Stimulated activated CD4-positive, alpha-beta T cell treated with anti-CD3 and anti-CD28 coated beads, Interleukin-12 subunit alpha, Interleukin-12 subunit beta, amount 100 ng/mL, for 24 hours (primary cell): Measurements from ENCODE around the gene PGD.

Experiments used
- DNase-seq, 2 experiments: peaks; one replicate each; pipeline ENCODE4 v3.0.0-alpha.2; 2020; ENCODE audit warnings: low read depth in 2 of 2

PGD gene

DNA sequence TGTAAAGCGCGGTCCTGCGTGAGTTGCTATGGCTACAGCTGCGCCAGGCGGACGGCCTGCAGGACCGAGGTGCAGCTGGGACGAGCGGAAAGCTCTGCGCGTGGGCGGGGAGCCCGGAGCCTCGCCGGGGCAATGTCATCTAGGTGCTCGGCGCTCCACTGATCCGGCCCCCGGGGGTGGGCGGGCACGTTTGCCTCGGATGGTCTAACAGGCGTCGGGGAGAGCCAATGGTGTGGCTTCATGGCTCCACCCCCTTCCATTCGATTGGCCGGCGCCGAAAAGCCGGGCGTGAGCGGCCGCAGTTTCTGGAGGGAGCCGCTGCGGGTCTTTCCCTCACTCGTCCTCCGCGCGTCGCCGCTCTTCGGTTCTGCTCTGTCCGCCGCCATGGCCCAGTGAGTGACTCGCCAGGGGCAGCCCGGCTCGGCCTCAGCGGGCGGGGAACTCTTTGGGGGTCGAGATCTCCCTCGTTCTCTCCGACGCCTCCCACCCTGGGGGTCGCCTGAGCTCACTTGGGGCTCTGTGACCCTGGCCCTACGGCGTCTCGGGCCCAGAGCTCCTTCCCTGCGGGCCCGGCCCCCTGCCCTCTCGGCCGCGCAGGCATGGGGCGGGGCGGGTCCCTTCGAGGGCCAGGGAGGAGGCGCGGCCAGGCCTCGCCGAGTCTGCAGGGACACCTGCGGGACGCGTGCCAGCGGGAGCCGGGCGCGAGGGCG, at the start of gene PGD:
PGD (plus strand) TSS at position 331 of the 710 bp plus-strand sequence; CDS start at position 385, 54 bp downstream.
- DNase-seq: peak; percentile 95 to 98

DNA sequence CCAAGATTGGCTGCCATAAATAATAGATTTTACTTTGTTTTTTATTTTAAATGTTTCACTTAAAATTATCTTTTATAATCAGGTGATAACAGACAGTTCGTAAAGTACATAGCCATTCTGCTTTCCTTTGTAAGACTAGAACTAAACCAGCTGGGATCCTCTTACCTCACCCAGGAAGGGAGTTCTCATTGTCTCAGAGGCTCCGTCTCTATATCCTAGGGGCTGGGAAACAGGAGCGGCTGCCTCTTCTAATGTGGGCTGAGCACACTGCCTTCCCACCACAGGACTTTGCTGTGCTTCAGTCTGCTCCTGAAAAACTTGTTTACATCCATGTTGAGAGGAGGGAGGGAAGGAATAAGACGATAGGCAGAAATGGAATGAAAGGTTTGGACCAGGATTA, 45.6 kb upstream of the PGD start:
- DNase-seq: no peak

DNA sequence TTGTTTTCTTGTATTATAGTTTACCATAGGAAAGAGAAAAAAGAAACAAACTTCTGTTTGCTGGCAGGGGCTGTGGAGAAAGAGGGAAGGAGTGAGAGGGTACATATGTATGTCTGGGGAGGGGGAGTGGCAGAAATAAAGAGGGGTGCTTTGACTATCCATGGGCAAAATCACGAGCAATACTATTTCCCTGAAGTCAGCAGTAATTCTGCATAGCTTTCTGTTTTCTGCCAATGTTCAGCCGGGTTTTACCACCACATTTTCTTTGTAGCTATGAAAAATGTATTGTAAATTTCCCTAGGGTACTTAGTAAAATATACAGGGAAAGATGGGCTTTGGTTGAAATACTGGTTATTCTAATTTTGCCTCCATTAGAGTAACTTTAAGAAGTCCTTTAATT, 45.2 kb upstream of the PGD start:
- no peak for DNase-seq

DNA sequence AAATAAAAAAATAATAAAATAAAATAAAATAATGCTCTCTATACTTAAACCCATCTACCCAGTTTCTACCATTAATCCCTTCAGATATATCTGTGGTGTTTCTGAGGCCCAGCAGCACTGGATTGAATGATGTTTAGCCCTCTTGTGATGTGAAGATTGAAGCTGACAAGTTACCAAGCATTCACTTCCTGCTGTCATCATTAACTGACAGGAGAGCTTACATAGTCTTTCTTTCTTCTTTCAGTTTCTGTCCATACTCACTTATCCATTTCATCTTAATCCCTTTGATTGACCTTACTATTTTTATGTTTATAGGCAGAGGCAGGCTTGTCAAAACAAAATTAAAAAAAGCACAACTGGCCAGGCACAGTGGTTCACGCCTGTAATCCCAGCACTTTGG, 38.8 kb upstream of the PGD start:
- DNase-seq: no peak

DNA sequence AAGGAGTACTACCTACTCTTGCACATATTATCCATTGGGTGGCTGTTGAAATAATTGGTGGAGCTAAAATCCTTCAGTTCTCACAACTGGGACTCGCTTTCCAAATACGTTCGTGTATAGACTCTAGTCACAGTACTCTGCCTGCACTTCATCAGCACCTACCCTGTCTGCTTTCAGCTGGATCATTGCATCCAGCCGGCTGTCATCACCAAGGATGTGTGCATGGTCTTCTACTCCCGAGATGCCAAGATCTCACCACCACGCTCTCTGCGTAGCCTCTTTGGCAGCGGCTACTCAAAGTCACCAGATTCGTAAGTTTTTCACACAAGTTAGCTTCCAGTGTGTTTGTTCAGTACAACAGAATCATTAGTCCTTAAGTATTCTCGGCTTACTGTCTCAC, 37.3 kb upstream of the PGD start:
- no peak for DNase-seq

DNA sequence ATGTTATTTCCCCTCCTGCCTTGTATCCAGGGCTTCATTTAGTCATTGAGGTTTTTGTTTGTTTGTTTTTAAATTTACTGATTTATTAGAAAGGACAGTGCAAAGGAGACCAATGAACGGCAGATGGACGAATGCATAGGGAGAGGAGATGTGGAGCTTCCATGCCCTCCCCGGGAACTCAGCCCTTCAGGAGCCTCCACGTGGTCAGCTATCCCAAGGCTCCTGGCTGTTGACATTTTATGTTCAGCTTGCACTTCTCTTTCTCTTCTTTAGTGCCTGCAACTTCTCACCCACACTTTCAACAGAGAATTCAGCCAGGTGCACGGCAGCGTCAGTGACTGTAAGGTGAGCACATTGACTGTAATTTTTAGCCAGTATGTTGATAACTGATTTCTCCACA, 30.7 kb upstream of the PGD start:
- no peak for DNase-seq

DNA sequence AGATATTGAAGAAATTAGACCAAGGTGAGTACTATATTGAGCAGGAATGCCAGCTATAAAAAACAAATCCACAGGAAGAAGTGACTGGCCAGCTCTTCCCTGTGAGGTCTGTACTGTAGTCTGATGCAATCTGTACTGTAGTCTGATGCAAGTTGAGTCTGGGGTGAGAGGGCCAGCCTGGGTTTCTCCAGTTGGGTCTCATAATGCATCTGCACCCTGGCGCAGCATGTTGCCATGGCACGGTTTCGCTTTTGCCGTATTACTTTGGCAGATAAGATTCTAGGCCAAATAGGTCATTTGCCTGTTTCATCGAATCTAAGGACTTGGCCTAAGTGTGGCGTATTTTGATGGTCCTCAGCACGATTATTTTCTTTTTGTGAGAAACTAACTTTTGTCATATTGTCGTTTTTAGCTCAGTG, 24.4 kb upstream of the PGD start:
- no peak for DNase-seq

DNA sequence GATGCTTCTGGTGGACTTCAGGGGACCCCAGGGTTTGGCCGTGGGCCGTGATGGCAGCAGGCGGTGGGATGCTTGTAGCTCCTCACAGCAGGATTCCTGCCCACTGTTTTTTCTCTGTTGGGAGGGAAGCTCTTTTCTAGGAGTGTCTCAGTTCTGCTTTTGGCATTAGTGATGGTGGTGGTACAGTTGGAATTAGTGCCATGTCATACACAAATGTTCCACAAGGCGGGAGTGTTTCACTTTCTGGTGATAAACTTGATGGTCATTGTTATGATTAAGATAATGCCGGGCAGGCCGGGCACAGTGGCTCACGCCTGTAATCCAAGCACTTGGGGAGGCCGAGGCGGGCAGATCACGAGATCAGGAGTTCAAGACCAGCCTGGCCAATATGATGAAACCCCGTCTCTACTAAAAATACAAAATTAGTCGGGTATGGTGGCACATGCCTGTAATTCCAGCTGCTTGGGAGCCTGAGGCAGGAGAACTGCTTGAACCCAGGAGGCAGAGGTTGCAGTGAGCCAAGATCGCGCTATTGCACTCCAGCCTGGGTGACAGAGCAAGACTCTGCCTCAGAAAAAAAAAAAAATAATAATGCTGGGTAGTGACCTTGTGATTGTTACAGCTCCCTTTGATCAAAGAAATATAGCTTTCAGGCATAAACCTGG, 21.4 kb upstream of the PGD start:
- DNase-seq: peak in 1 of 2 experiments; percentile 23

DNA sequence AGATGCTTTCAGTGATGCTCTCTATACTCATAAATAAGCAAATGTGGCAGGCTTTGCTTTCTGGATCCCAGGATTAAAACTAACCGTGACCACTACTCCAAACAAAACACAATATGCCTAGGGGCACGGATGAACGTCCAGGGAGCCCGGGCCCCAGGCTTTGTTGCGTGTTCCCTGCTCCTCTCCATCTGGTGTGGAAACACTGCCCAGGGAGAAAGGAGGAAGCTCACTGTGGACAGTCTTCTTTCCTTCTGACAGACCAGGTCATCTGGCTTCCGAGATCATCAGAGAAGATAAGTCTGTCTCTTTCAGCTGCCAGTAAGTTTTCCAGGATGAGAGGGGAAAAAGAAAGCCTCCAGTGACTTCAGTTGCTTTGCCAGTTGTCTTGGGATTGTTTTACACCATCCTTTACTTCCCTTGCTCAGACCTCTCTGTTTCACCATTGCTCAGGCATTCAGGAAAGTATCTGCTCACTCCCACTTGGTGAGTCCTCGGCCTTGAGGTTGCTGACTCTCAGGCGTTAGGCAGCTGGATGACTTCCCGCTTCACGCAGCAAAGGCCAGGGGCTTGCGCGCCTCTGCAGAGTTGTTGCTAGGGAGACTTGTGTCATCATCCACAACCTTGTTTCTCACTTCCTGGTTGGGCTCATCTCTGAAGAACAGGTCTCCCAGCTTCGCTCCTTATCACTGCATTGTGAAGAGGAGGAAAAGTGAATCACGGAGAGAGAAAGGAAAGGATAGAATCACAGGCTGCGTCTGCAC, 20.6 kb upstream of the PGD start:
- DNase-seq: no peak

DNA sequence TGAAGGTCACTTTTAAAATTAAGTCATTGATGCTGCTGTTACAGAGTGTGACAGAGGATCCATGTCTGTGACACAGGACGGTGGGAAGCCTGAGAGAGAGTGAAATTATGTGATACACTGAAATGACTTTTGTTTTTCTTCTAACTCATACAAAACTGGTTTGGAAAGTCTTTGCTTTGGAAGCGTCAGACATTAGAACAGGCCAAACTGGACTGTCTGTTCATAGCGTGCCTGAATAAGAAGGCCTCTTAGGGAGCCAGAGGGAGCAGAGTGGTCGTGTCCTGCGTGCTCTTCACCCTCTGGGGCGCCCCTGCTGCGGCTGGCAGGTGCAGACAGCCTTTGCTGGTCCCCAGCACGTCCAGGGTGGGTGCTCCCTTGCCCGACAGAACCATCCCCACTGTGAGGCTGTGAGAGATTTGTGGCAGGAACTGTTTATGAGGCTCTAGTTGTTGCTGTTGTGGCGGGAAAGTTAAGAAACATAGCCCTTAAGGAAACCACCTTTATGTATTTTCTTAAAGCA, 19.7 kb upstream of the PGD start:
- no peak for DNase-seq

DNA sequence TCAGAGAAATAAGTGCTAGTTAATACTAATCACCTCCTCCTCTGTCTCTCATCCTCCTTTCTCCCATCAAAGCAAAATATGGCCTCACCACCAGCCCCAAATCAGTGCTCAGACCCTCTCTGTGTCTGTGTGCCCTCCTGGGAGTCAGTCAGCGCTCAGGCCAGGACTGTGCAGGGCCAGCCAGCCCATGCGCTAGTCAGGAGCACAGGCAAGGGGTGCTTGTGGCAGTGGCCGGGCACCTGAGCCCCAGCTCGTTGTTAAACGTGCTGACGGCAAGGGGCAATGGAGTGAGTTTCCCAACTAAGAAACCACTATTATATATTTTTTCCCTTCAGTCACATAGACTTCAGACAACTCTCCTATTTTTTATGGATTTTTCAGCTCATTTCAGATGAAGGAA, 19.2 kb upstream of the PGD start:
- no peak for DNase-seq

DNA sequence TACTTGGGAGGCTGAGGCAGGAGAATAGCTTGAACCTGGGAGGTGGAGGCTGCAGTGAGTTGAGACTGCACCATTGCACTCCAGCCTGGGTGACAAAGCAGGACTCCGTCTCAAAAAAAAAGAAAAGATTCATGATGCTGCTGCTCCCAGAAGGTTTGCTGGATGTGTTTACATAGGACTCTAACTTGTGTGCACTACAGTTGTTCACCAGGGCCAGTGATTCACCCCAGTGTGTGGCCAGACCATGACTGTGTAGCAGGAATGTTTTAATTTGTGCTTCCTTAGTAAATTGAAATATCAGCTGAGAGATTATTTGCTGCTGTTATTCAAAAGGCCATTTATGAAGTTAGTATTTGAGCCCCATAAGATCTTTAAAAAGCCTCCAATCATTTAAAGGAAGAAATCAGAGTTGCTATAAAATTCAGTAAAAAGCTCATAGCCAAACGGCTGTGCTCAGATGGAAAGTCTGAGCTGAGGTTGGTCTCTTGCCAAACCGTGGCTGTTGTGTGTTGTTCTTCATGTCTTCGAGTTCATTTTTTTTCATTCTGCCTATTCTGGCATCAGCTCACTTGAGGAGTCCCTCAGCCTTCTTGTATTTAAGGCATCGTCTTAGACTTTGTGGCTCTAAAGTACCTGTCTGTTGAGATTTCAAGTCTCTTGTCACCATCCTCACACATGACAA, 18.1 kb upstream of the PGD start:
- DNase-seq: no peak

DNA sequence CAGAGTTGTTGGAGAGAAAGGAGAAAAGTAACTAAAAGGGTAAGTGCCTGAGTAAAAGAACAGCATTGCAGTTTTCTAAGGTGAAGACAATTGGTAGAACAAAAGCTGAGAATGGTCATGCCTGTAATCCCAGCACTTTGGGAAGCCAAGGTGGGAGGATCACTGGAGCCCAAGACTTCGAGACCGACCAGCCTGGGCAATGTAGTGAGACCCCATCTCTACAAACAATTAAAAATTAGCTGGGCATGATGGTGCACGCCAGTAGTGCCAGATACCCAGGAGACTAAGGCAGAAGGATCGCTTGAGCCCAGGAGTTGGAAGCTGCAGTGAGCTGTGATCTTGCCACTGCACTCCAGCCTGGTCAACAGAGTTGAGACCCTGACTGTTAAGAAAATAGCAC, 15.2 kb upstream of the PGD start:
- no peak for DNase-seq

DNA sequence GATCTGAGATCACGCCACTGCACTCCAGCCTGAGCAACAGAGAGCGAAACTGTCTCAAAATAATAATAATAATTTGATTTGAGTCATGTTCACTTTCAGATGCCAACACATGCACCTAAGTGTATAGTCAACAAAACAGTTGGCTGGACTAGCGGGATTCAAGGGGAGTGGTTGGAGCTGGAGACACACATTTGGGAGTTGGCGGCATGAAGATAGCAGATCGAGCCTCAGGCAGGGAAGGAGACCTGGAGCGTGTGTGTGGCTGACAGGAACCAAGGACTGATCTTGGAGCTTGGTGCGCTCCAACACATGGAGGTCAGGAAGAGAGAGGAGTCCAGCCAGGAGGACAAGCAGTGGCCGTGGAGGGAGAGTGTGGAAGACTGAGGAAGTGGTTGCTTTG, 14.6 kb upstream of the PGD start:
- no peak for DNase-seq

DNA sequence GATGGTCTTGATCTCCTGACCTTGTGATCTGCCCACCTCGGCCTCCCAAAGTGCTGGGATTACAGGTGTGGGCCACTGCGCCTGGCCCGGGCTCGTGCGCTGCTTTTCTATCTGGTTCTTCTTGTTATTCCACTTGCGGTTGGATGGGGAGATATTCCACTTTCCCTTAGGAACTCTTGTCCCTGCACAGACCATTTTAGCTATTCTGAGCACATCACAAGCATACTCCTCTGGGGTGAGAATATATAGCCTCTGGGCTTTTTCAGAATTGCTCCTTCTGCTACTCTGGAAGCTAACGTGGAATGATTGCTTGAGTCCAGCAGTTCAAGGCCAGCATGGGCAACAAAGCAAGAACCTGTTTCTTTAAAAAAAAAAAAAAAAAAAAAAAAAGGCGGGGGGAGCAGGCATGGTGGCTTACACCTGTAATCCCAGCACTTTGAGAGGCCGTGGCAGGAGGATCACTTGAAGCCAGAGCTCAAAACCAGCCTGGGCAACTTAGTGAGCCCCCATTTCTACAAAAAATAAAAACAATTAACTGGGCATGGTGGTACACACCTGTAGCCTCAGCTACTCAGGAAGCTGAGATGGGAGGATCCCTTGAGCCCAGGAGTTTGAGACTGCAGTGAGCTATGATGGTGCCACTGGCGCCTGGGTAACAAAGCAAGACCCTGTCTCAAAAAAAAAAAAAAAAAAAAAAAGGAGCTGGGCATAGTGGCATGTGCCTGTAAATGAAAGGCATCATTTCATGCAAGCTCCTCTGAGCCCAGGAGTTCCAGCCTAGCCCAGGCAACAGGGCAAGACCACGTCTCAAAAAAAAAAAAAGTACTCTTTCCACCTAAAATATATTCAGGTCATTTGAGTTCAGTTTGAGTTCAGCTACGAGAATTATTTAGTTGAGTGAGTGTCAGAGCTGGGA, 11.8 kb upstream of the PGD start:
- no peak for DNase-seq

DNA sequence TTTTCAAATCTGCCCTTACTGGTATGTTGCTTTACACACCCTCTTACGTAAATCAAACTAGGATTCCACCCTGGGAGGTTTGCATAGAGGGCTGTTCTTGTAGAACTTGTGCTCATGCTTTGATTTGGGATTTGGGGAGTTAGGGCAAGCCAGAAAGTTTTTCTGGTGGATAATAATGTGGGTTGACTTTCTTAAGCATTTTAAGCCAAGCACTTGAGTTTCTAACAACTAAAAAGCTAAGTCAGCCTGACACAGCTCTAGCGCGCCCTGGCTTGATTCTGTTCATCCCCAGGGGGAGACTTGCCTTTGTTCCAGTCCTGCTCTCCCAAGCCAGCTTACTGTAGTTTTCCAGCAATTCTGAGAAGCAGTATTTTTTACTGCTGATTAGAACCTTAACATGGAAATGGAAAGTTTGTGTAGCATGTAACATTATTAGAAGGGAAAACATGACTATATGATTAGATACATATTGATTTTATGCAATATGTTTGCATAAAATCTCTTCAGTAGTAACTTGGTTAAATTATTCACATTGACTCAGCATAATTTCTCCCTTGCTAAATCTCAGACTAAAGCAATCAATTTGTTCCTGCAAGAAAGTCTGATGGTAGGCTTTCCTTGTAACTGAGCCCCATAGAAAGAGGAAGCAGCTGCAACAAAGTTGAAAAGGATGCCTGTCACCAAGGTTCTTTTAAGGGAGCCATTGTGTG, 11.0 kb upstream of the PGD start:
- no peak for DNase-seq

DNA sequence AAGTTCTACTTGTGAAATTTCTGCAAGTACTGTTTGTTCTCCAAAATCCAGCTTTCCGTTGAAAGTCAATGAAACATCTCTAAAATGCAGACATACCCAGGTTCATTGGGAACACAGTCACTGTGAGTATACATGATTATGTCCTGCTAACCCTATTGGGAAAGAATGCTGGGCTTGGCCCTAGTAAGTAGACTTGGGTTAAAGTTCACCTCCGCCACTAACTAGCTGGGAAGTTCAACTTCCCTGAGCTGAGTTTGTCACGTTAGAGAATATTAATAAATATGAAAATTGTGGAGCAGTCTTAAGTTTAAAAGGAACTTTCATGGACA, 10.5 kb upstream of the PGD start:
- DNase-seq: no peak

DNA sequence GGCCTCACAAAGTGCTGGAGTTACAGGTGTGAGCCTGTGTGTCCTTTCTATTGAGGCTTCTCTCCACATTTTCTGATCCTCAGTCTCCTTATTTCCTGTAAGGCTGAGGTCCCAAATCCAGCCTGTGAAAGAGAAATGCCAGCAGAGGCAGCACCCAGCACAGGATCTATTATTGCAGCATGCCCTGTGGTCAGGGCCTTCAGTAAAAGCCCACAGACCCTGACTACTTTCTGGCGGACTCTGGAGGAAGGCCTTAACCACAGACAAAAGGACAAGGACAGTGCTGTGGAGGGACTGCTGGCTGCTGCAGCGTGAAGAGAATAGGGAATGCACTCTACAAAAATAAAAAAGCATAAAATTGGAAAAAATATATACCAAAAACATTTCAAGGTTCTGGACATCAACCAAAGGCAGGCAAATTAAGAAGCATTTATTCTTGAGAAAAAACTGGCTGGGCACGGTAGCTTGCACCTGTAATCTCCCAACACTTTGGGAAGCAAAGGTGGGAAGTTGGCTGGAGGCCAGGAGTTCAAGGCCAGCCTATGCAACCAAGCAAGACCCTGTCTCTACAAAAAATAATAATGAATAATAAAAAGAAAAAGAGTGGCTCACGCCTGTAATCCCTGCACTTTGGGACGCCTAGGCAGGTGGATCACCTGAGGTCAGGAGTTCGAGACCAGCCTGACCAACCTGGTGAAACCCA, 9.4 kb upstream of the PGD start:
- DNase-seq: no peak

DNA sequence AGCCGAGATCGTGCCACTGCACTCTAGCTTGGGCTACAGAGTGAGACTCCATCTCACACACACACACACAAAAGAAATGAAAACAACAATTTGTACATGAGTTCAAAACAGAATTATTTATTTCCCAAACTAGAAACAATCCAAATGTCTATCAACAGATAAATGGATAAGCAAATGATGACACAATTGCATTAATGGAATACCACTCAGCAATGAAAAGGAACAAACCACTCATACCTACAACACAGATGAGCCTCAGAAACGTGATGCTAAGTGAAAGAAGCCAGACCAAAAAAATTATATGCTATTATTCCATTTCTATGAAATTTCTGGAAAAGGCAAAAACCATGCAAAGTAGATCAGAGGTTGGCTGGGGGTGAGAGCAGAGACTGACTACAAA, 2.0 kb upstream of the PGD start:
- DNase-seq: no peak

DNA sequence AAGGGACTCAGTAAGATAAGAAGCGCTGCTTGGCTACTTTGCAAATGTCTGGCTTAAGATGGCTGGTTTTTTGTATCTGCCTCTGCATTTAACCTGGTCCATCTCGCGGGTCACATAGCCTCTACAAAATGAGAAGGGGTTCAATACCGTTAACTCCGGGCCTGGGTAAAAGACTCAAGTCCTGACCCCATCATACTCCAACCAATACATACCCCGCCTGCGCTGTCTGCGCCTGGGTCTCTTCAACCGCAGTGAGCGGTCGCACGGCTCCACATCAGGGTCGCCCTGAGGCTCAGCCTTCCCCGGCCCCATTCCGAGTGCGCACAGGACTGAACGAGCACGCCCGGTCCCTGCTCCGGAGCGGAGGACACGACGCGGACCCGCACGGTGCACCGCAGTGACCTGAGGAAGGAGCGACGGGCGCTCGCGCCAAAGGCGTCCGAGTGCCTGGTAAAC, 558 bp upstream of the PGD start:
- no peak for DNase-seq
